Activated CD4-positive, CD25-positive, alpha-beta regulatory T cell treated with anti-CD3 and anti-CD28 coated beads, Interleukin-2, amount 50 U/mL, for 16 hours (primary cell): ENCODE measurements around the gene CFAP53.
"Not testable (repeated sequence)": the region's sequence is repeated elsewhere in the genome, so short reads cannot be mapped to it uniquely, and the experiment has no call there.

Experiments
- DNase-seq: peaks from one replicate; pipeline ENCODE4 v3.0.0-alpha.2; 2020; ENCODE audit warnings: low read depth, low spot score

Gene CFAP53, protein sequence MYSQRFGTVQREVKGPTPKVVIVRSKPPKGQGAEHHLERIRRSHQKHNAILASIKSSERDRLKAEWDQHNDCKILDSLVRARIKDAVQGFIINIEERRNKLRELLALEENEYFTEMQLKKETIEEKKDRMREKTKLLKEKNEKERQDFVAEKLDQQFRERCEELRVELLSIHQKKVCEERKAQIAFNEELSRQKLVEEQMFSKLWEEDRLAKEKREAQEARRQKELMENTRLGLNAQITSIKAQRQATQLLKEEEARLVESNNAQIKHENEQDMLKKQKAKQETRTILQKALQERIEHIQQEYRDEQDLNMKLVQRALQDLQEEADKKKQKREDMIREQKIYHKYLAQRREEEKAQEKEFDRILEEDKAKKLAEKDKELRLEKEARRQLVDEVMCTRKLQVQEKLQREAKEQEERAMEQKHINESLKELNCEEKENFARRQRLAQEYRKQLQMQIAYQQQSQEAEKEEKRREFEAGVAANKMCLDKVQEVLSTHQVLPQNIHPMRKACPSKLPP

DNA sequence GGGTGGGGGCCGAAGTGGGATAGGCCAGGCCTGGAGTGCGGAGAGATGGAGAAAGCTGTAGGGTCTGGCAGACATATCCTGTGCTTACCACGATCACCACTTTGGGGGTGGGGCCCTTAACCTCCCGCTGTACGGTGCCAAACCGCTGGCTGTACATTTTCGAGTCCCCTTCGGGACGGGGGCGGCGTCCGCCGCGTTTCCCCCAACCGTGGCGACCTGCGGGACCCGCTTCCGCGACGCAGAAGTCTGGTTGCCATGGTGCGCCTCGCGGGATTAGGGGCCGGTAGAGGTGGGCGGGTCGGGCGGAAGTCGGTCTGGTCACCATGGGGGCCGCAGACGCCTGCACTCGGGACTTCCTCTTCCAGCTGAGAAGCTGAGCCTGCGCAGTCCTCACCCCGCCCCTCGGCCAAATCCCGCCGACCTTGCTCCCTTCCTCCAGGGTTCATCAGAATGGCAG, at the start of gene CFAP53:
TSS of gene CFAP53 (minus strand) at position 248 of the 457 bp plus-strand sequence. CDS start at position 157, 91 bp downstream.
- DNase-seq, result peak; percentile 65

DNA sequence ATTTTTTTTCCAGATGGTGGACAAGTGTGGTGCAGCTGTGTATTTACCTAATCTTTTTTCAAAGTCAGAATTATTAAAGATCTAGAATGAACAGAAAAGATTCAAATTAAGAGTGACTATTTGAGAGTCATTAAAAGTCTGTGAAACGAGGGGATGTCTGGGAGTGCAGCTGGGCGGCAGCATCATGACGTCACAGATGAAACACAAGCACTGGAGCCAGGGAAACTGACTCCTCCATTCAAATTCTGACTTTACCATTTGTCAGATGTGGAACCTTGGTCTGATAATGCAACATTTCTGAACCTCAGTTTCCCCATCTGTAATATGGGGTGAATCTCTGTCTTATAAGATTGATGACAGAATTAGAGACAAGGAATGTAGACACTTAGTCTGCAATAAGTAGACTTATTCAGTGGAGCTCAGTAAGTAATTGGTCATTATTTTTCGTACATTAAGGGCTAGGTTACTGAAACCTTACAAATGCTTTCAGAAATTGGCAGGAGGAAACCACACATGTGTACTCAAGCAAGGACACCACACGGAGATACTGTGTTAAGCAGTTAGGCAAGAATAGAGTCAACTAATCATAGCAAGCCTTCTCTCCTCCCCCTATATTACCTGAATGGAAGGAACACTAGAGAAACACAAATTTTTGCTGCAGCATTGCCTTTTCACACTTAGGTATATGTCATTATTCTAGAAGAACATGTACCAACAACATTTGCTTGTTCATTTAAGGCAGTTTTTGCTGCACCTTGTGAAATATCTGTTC, 49.0 kb upstream of the CFAP53 start:
- DNase-seq, result no peak

DNA sequence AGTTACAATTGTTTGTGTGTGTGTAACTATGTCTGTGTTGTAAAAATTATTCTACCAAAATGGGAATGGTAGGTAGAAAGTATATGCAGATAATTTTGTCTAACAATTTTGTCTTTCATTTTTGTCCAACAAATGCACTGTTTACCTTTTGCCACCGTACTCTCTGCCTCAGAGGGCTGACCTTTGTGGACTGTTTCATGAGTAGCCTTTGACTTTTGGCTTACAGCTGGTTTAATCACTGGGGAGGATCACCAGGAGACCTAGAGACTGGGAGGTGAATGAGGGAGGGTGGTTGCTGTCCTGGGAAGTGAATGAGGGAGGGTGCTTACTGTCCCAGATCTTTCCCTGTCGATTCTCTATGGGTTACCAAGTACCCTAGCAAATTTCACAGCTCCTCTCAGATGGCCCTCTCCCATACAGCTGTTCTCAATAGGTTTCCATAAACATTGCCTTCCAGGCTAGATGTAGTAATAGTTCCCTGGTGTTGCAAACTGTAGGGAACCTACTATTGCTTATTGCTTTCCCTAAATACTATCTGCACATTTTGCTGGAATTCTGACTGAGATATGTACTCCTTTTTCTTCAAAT, 47.7 kb upstream of the CFAP53 start:
- no peak for DNase-seq

DNA sequence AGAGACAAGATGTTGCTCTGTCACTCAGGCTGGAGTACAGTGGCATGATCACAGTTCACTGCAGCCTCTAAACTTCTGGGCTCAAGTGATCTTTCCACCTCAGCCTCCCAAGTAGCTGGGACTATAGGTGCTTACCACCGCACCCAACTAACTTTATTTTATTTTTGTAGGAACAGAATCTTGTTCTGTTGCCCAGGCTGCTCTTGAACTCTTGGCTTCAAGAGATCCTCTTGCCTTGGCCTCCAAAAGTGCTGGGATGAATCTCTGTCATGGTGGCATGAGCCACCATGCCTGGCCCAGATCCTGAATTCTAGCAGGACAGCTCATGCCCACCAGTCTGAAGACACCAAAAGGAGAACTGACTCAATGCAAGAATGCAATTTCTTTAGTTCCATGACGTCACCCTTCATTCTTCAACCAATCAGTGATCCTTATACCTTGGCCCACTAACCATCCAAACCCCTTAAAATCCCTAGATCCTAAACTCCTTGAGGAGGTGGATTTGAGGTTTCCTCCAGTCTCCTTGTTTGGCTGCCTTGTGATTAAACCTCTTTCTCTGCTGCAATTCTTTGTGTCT, 46.8 kb upstream of the CFAP53 start:
- no peak for DNase-seq

DNA sequence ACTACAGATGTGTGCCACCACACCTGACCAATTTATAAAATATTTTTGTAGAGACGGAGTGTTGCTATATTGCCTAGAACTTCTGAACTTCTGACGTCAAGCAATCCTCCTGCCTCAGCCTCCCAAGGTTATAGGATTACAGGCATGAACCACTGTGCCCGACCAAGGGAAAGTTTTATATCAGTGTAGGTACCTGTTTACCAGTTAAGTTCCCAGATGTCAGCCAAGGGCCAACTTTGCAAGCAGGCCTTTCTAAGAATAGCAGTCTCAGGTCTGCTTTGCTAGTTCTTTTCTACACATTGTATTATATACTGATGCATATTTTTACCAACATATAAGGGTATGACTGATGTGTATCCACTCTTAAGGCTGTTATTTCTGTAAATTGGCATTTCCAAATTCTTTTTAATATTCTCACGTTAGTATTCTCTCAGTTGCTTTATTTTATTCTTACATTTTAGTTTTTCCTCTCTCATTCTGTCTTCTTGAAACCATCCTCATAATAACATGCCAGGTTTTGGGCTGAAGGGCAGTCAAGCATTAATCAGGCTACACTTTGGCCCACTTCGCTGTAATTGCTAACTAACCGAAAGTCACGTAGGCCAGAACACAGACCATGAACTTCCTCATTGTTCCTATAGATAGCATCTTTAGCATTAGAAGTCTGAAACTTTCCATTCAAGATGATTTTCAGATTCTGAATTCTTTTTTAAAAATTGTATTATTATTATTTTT, 46.2 kb upstream of the CFAP53 start:
- DNase-seq, result no peak

DNA sequence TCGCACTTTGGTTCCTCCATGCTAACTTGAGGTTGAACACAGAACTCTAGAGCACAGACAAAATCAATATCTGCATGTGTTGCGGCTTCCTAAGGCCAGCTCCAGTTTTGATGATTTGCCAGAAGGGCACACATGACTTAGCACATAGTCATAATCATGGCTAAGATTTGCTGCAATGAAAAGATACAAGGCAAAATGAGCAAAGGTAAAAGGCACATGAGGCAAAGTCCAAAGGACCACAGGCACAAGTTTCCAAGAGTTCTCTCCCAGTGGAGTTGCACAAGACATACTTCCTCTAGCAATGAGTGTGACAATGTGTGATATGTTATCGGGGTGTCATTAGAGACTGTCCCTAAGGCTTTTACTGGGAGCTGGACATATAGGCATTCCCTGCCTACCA, 45.4 kb upstream of the CFAP53 start:
- DNase-seq, result no peak

DNA sequence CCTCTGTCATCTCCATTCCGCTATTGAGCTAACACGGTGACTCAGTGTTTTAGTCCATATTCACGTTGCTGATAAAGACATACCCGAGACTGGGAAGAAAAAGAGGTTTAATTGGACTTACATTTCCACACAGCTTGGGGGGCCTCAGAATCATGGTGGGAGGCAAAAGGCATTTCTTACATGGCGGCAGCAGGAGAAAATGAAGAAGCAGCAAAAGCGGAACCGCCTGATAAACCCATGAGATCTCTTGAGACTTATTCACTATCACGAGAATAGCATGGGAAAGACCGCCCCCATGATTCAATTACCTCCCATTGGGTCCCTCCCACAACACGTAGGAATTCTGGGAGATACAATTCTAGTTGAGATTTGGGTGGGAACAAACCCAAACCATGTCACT, 43.8 kb upstream of the CFAP53 start:
- no peak for DNase-seq

DNA sequence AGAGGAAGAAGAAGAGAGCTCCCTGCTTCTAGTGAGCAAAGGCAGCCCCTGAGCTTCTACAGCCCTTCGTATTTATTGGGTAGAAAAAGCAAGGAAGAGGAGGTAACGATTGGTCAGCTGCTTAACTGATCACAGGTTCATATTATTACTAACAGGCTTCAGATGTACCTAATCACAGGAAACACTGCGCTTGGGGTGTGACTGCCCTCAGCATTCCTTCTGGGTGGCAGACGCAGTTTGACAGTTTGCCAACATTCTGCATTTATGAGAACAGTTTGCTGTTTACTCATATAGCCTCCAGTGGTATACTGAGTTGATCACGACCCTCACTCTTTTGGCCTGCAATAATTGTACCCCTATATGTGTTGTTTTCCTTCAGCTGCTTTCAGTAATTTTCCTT, 42.6 kb upstream of the CFAP53 start:
- DNase-seq, result not testable (repeated sequence)

DNA sequence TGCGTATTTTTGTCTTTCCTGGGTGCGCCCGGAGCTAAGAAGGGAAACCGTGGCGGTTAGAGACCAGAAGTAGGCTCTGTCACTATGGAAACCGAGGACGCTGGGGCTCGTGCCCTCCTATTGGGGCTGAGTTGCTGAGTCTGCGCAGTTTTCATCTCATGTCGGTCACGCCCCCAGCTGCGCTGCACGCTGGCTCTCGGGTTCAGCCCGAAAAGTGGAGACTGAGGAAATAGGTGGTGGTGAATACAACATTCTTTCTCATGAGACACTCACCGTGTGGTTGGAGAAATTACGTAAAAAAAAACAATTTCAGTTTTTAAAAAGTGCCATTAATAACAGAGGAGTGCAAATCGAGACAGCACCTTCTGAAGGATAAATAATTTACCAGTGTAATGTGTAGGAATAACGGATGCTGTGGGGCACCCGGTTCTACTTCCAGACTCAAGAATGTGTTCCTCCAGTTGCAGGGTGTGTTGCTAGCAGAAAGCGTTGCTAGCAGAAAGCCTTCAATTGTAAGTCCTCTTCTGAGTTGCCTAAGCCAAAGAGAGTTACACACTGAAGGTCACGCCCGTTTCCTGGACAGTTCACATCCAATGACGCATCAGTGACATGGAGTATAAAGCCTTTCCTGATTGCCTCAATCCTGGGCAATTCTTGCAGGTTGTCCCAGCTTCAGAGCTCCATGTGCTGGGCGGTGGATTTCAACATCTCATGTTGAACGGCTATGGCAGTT, 41.6 kb upstream of the CFAP53 start:
- peak; percentile 78 for DNase-seq

DNA sequence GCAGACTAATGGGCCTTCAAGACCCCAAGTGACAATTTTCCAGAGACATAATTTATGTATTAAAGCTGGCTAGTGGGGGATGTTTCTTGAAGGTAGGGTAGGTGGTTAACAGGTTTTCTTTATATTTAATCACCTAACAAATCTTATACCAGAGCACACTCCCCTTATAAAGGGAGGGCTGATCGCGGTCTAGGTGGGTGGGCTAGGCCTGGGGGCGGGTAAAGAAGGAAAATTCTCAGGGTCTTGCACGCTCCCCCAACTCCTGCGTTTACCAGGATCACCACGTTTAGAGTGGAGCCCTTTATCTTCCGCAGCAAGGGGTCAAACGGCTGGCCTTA, 41.1 kb upstream of the CFAP53 start:
- no peak for DNase-seq

DNA sequence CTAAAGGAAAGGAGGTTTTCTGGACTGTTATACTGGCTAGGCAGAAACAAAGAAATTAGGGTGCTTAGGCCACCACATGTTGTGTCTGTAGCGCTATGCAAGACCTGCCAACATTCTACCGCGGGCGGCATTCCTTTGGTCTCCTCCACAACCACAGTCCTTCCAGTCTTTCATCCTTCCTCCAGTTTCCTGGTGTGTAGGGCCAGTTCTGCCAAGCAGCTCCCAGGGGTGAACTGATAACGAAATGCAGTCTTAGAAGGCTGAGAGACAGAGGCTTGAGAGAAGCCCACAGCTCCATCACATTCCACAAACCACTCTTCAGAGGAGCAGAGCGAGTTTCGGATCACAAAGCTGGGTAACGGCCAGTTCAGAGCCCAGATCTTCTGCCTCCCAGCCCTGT, 40.6 kb upstream of the CFAP53 start:
- DNase-seq, result no peak

DNA sequence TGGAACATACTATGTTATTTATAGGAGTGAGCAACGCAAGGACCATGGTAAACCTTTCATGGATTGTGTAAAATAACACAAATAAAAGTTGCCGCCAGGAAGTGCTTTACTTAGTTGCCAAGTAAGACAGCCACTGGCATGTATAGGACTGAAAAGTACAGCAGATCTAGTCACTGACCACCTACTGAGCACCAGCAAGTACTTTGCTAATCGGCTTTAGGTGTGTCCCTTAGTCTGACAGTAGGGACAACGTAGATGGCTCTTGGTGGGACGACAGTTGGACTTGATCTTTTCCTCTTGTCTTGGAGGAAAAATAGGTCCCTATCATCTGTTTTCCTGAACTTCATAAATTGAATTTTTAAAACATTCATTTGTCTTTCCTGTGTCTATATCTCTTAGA, 34.8 kb upstream of the CFAP53 start:
- DNase-seq, result no peak

DNA sequence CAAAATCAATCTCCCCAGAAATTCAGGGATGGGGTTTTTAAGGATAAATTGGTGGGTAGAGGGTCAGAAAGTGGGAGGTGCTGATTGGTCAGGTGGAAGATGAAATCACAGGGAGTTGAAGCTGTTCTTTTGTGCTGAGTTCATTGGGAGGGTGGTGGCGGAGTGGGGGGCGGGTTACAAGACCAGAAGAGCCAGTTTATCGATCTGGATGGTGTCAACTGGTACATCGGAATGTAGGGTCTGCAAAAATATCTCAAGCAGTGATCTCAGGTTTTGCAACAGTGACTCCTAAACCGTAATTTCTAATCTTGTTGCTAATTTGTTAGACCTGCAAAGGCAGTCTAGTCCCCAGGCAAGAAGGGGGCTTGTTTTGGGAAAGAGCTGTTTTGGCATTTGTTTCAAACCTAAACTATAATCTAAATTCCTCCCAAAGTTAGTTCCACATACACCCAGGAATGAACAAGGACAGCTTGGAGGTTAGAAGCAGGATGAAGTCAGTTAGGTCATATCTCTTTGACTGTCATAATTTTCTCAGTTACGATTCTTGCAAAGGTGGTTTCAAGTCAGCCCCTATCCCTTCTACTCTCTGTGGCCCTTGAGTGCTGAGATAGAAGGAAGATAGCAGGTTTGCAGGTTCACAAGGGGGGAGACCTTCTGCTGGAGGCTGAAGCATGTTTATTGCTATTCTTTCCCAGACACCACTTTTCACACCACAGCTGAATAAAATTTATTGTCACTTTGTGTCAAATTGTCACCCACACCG, 33.5 kb upstream of the CFAP53 start:
- DNase-seq, result no peak

DNA sequence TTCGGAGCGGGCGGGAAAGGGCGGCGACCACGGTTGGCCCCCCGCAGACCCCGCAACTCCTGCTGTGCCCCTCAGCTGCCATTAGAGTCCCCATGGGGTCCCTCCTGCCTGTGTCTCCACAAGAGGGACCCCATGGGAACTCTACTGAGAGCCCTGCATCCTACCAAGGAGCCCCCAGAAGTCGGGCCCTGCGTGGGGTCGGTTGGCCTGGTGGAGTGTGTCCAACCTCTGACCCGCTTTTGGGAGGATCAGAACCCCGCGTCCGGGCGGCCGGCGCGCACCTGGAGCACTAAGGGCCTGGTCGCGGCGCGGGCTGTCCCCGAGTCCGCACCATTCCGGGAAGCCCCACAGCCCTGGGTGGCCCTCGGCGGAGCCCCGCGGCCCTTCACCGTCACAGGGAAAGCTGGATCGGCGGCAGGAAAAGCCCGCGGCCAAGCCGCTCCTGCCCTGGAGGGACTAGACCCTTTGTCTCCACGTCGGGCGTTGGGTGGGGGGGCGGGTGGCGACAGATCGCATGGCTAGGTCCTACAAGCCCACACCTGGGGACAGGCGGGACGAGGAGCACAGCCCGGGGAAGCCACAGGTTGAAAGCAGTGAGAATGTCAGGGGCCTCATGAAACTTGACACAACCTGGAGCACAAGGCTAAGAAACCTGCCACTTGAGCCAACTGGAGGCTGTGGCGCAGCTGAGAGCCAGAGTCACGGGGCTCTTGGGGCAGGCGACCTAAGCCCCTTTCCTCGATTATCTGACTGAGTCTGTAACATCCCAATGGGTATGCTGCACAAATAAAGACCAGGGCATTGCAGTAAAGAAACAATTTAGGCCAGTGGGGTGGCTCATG, 32.4 kb upstream of the CFAP53 start:
- no peak for DNase-seq

DNA sequence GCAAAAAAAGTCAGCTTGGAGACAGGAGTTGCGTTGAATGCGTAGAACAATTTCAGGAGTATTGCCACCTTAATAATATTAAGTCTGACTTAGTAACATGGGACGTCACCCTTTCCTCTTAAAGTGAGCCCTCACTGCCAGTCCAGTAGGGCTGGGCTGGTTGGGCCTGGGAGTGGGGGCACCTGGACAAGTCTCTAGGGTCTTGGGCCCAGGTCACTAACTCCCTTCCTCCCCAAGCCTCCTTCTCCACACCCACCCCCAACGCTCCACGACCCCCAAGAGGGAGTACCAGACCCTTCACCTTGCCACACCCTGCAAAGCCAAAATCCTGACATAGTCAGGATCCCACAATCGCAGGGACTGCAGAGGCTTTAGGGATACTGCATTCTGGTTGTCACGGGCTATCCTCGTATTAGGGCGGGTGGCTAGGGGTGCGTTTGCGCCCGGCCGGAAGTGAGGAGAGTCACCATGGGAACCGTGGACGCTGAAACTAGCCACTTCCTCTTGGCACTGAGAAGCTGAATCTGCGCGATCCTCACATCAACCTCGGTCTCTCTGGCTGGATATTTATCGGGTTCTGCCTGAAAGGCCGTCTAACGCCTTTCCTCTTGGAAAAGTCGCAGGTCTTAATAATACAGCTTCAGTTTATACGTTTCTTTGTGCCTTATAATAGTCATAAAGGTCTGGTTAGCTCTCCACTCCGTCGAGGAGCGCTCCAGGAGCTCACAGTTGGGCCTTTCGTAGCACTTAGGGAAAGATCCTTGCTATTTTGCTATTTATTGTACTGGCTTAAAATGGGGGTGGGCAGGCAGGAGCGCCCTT, 31.5 kb upstream of the CFAP53 start:
- peak; percentile 31 for DNase-seq

DNA sequence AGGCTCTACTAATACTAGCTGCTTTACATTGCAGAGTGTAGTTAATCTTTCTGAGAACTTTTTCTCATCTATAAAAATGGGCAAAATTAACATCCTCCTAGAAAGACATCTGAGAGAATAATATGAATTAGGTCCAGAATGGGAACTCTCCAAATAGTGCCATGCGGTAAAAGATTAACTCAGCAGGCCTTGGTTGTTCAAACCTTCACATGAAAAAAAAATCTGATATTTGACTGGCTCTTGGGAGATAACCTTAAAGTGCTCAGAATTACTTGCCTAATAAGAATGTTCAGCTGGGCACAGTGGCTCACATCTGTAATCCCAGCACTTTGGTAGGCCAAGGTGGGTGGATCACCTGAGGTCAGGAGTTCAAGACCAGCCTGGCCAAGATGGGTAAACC, 26.7 kb upstream of the CFAP53 start:
- DNase-seq, result no peak

DNA sequence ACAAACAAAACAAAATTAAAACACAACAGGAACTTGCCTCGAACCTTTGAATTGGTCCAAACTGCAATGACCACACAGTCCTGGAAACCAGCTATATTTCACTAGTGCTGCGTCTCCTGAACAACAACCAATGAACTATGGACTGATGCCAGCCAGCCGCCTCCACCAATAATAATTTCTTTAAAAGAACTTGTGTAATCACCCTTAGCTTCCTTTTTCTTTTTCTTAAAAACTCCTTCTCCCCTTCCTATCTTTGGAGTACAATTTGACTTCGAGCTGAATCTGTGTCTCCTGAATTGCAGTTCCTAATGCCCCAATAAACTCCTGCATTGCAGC, 22.8 kb upstream of the CFAP53 start:
- no peak for DNase-seq
